HG03280 (cell line): Measurements from ENCODE around the gene ASIC2.

Experiments
- ATAC-seq: cut with Tn5 transposase; IDR thresholded peaks from one replicate; pipeline ENCODE4 v1.9.1; 2021; ENCODE audit warnings: mild to moderate bottlenecking, moderate library complexity; ENCODE audit not compliant: unreplicated experiment

Gene ASIC2

GRCh38 chr17:33121272-33121671, 171.8 kb downstream of the ASIC2 start:
- ATAC-seq: no peak

- ATAC-seq: no peak
Measured at GRCh38 chr17:33120103-33120502, 173.0 kb downstream of the ASIC2 start.

GRCh38 chr17:33118391-33119075, 174.6 kb downstream of the ASIC2 start:
- no peak for ATAC-seq

GRCh38 chr17:33116021-33116551, 177.0 kb downstream of the ASIC2 start:
- no peak for ATAC-seq

GRCh38 chr17:33115366-33115765, 177.7 kb downstream of the ASIC2 start:
- ATAC-seq: no peak

GRCh38 chr17:33113991-33114370, 179.1 kb downstream of the ASIC2 start:
- no peak for ATAC-seq

- ATAC-seq: no peak
Measured at GRCh38 chr17:33113276-33113990, 179.7 kb downstream of the ASIC2 start.

GRCh38 chr17:33112763-33113162, 180.3 kb downstream of the ASIC2 start:
- no peak for ATAC-seq

GRCh38 chr17:33109336-33110072, 183.6 kb downstream of the ASIC2 start:
- ATAC-seq: no peak

GRCh38 chr17:33106525-33107165, 186.4 kb downstream of the ASIC2 start:
- no peak for ATAC-seq

- ATAC-seq: no peak
Measured at GRCh38 chr17:33105911-33106310, 187.2 kb downstream of the ASIC2 start.

GRCh38 chr17:33099906-33100305, 193.2 kb downstream of the ASIC2 start:
- no peak for ATAC-seq

- ATAC-seq: no peak
Measured at GRCh38 chr17:33099252-33099651, 193.8 kb downstream of the ASIC2 start.

GRCh38 chr17:33097411-33097810, 195.7 kb downstream of the ASIC2 start:
- ATAC-seq: no peak

- no peak for ATAC-seq
Measured at GRCh38 chr17:33096161-33096560, 196.9 kb downstream of the ASIC2 start.

- no peak for ATAC-seq
Measured at GRCh38 chr17:33091271-33091670, 201.8 kb downstream of the ASIC2 start.

- no peak for ATAC-seq
Measured at GRCh38 chr17:33090806-33091205, 202.3 kb downstream of the ASIC2 start.

- no peak for ATAC-seq
Measured at GRCh38 chr17:33086878-33087277, 206.2 kb downstream of the ASIC2 start.

GRCh38 chr17:33086041-33086440, 207.1 kb downstream of the ASIC2 start:
- ATAC-seq: no peak

GRCh38 chr17:33085256-33085655, 207.8 kb downstream of the ASIC2 start:
- no peak for ATAC-seq

GRCh38 chr17:33084755-33085154, 208.3 kb downstream of the ASIC2 start:
- ATAC-seq: no peak
